A549 (cell line): ENCODE results near the gene GARS1. TPM values are rescaled to one million over a fixed set of nuclear protein-coding genes. Genes with fewer than 3 reads are reported as not detected.

Experiments
- ATAC-seq, 2 experiments: fragments of 200-7000 bp in 1 of 2; fragments of >200 bp in 1 of 2; cut with Nextera tagmentation in 1 of 2; cut with Tn5 transposase in 1 of 2; 3 replicates each; pipeline versions ENCODE4 v1.8.0 to v1.9.1; 2018 to 2020; ENCODE audit warnings: mild to moderate bottlenecking in 1 of 2, moderate library complexity in 1 of 2
- CTCF ChIA-PET: fragments of 300-600 bp; sonication (Branson Sonifier 250); formaldehyde crosslinking; extraction: SDS; loops from one replicate; lab custom pipeline; 2021; ENCODE audit warnings: antibody characterized with exemption, inconsistent platforms; lab: Yijun Ruan, JAX
- POLR2A ChIA-PET: fragments of 350-600 bp; formaldehyde crosslinking; extraction: SDS; loops from one replicate; lab custom pipeline; 2021; ENCODE audit warnings: antibody characterized with exemption, inconsistent platforms; lab: Yijun Ruan, JAX
- DNase-seq, 2 experiments: peaks; one replicate each; pipeline versions ENCODE4 v3.0.0 to v3.0.0-alpha.2; 2011 to 2016; ENCODE audit warnings: low read depth in 1 of 2, low spot score in 1 of 2
- FAIRE-seq: peaks from 2 replicates; lab custom pipeline; 2011; peaks lifted over from hg19 to GRCh38; lab: Jason Lieb, UNC
- H3K27ac ChIP-seq, 2 experiments: fragments of >200 bp; sonication (Bioruptor Twin); formaldehyde crosslinking; 3 replicates each; pipeline ENCODE4 v1.5.1; 2016 to 2017
- H3K4me1 ChIP-seq: fragments of >200 bp; sonication (Bioruptor Twin); formaldehyde crosslinking; 3 replicates; pipeline ENCODE4 v1.6.1; 2016
- H3K4me2 ChIP-seq: fragments of >200 bp; sonication (Bioruptor Twin); formaldehyde crosslinking; 3 replicates; pipeline ENCODE4 v1.6.1; 2016
- H3K4me3 ChIP-seq: fragments of >200 bp; sonication (Bioruptor Twin); formaldehyde crosslinking; 3 replicates; pipeline ENCODE4 v1.5.1; 2016
- H3K9me3 ChIP-seq: fragments of >200 bp; sonication (Bioruptor Twin); formaldehyde crosslinking; 3 replicates; pipeline ENCODE4 v1.6.1; 2016
- CTCF ChIP-seq: fragments of >200 bp; sonication (Bioruptor Twin); formaldehyde crosslinking; IDR thresholded peaks from 3 replicates; pipeline ENCODE4 v1.5.1; 2016
- E2F6 ChIP-seq: IDR thresholded peaks from 2 replicates; pipeline ENCODE4 v1.6.1; 2012; ENCODE audit warnings: low read depth, borderline replicate concordance
- FOSL2 ChIP-seq, 2 experiments: fragments of 450-650 bp in 1 of 2; fragments of >200 bp in 1 of 2; sonication (Bioruptor Twin) in 1 of 2; formaldehyde crosslinking; IDR thresholded peaks; 2 replicates each; pipeline versions ENCODE4 v1.5.0 to v1.6.1; 2016 to 2020; ENCODE audit warnings: mild to moderate bottlenecking in 1 of 2, moderate library complexity in 1 of 2
- FOXS1 ChIP-seq: fragments of 250-450 bp; sonication (Bioruptor Pico); IDR thresholded peaks from 2 replicates; pipeline ENCODE4 v1.5.0; 2020; ENCODE audit warnings: mild to moderate bottlenecking, moderate library complexity
- GATA3 ChIP-seq: IDR thresholded peaks from 2 replicates; pipeline ENCODE4 v1.6.1; 2012; ENCODE audit warnings: borderline replicate concordance
- HEYL ChIP-seq: fragments of 250-450 bp; sonication (Bioruptor Pico); IDR thresholded peaks from 2 replicates; pipeline ENCODE4 v1.8.0; 2021; ENCODE audit warnings: mild to moderate bottlenecking, moderate library complexity
- HOXA7 ChIP-seq: fragments of 250-450 bp; sonication (Bioruptor Pico); IDR thresholded peaks from 2 replicates; pipeline ENCODE4 v1.5.0; 2020; ENCODE audit warnings: mild to moderate bottlenecking, moderate library complexity
- HOXB13 ChIP-seq: fragments of 250-450 bp; sonication (Bioruptor Pico); IDR thresholded peaks from 2 replicates; pipeline ENCODE4 v1.5.0; 2020; ENCODE audit warnings: low read depth, mild to moderate bottlenecking, moderate library complexity
- KDM1A ChIP-seq: fragments of 200-600 bp; sonication (generic); IDR thresholded peaks from 2 replicates; pipeline ENCODE4 v1.6.1; 2016; ENCODE audit warnings: low read depth, mild to moderate bottlenecking
- MAZ ChIP-seq: fragments of 150-350 bp; IDR thresholded peaks from 2 replicates; pipeline ENCODE4 v1.6.1; 2014; ENCODE audit warnings: antibody characterized with exemption, low read depth, low read length, borderline replicate concordance
- MYC ChIP-seq: IDR thresholded peaks from 2 replicates; pipeline ENCODE4 v1.6.1; 2012; ENCODE audit warnings: mild to moderate bottlenecking, inconsistent platforms, low read length, improper control_type of control experiment, borderline replicate concordance
- NPAS2 ChIP-seq: fragments of 250-450 bp; sonication (Bioruptor Pico); IDR thresholded peaks from 2 replicates; pipeline ENCODE4 v1.8.0; 2022; ENCODE audit warnings: mild to moderate bottlenecking, moderate library complexity, borderline replicate concordance
- NR3C1 ChIP-seq: fragments of >200 bp; sonication (Bioruptor Twin); formaldehyde crosslinking; IDR thresholded peaks from 3 replicates; pipeline ENCODE4 v1.6.1; 2017
- POLR2A ChIP-seq: IDR thresholded peaks from 2 replicates; pipeline ENCODE4 v1.6.1; 2012; ENCODE audit warnings: mild to moderate bottlenecking, low read length
- RAD21 ChIP-seq, 2 experiments: fragments of >200 bp in 1 of 2; sonication (Bioruptor Twin) in 1 of 2; formaldehyde crosslinking in 1 of 2; IDR thresholded peaks in 1 of 2; conservative IDR thresholded peaks in 1 of 2; 2 replicates in 1 of 2; 3 replicates in 1 of 2; pipeline ENCODE4 v1.6.1; 2012 to 2018; ENCODE audit warnings: inconsistent platforms in 1 of 2
- SMC3 ChIP-seq: fragments of >200 bp; sonication (Bioruptor Twin); formaldehyde crosslinking; IDR thresholded peaks from 3 replicates; pipeline ENCODE4 v1.6.1; 2018; ENCODE audit warnings: inconsistent platforms
- ZC3H11A ChIP-seq: fragments of 450-650 bp; IDR thresholded peaks from 2 replicates; pipeline ENCODE4 v1.6.1; 2014; ENCODE audit warnings: antibody characterized with exemption, mild to moderate bottlenecking
- ZNF302 ChIP-seq: fragments of 250-450 bp; sonication (Bioruptor Pico); IDR thresholded peaks from 2 replicates; pipeline ENCODE4 v1.9.0; 2021; ENCODE audit warnings: inconsistent platforms, mild to moderate bottlenecking, moderate library complexity
- ZSCAN20 ChIP-seq: fragments of 250-450 bp; sonication (Bioruptor Pico); IDR thresholded peaks from 2 replicates; pipeline ENCODE4 v1.8.0; 2022; ENCODE audit warnings: mild to moderate bottlenecking, moderate library complexity
- WGBS: methylation state at CpG from one replicate; pipeline ENCODE4 v1.1.6; 2017; ENCODE audit errors: missing lambda C conversion rate; 5-methylcytosine and 5-hydroxymethylcytosine counted together
- polyA plus RNA-seq, 4 experiments: library from polyadenylated mRNA; depleted of rRNA in 3 of 4; stranded (reverse); fragments of >200 nt; fragmentation: RNase III in 1 of 4; extraction: RNeasy Plus Mini Kit Qiagen cat#74134 plus additional on column Dnase treatment in 1 of 4; gene quantifications; 2 replicates in 3 of 4; 3 replicates in 1 of 4; pipeline ENCODE4 v1.2.3, GENCODE V29; 2011 to 2017
- TF ChIP-seq, protein P1 (sequence below): fragments of 150-350 bp; IDR thresholded peaks from 2 replicates; pipeline ENCODE4 v1.6.1; 2014; ENCODE audit warnings: low read depth, mild to moderate bottlenecking, low read length
- TF ChIP-seq, protein P2 (sequence below): fragments of 250-450 bp; sonication (Bioruptor Pico); IDR thresholded peaks from 2 replicates; pipeline ENCODE4 v1.5.0; 2021; ENCODE audit warnings: mild to moderate bottlenecking, moderate library complexity, borderline replicate concordance
- TF ChIP-seq, protein P3 (sequence below): fragments of 200-600 bp; sonication (generic); IDR thresholded peaks from 2 replicates; pipeline ENCODE4 v1.6.1; 2016; ENCODE audit warnings: antibody characterized with exemption, mild to moderate bottlenecking, moderate library complexity

GARS1 gene
- polyA plus RNA-seq, 2 of the 4 experiments (the other 2 are of a cell fraction): 134 to 608 TPM

DNA sequence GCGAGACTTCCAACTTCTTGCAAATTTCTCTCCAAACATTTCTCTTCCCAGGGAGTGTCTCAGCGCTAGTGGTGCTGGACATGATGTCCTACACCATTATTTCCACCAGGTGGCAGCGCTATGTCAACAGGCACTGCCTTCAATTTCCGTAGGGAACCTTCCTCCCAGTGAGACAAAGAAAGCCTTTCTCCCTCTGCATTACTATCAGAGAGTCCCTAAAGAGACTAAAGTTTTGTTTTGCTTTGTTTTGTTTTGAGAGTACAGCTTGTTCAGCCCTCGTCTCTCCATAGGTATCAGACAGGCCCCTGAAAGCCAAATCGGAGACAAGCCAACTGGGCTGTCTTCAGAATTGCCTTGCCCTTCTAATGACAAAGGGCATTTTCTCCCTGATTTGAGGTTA, 45.8 kb upstream of the GARS1 start:
- POLR2A ChIA-PET: no interaction called here
- no peak for FAIRE-seq

DNA sequence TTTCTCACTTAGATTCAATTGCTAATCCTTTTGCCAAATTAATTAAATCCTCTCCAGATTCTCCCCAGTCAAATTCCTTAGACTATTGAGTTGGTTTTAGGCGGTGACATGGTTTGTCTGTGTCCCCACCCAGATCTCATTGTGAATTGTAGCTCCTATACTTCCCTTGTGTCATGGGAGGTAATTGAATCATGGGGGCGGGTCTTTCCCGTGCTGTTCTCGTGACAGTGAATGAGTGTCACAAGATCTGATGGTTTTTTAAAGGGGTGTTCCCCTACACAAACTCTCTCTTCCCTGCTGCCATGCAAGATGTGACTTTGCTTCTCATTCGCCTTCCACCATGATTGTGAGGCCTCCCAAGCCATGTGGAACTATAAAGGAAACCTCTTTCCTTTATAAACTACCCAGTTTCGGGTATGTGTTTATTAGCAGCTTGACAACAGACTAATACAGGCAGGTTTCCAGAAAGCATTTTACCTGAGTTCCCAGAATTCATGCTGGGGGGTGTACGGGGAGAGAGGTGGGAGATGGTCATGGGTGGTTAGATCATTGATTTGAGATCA, 44.7 kb upstream of the GARS1 start:
- Histone ChIP-seq H3K4me3 (no peak overlapping the region), H3K4me1 (peaks cover 9% of the 10 kb centered on the region; the same call in 2 of the 3 replicates), H3K27ac (no peak overlapping the region), H3K4me2 (no peak overlapping the region), H3K9me3 (no peaks in the 10 kb centered on the region)
- no peak for TF ChIP-seq MAZ
- TF ChIP-seq POLR2A: no peak
- TF ChIP-seq SMC3: no peak
- no peak for TF ChIP-seq KDM1A
- no peak for TF ChIP-seq GATA3
- no peak for TF ChIP-seq ZNF302 (CRISPR knock-in tag)
- TF ChIP-seq ZSCAN20 (CRISPR knock-in tag): no peak
- no peak for TF ChIP-seq HEYL (CRISPR knock-in tag)
- no peak for TF ChIP-seq NPAS2 (CRISPR knock-in tag)
- no peak for DNase-seq
- POLR2A ChIA-PET: no interaction called here
- 82% methylated on average over 7 of the region's 7 CpGs for WGBS
- no peak for ATAC-seq
- CTCF ChIA-PET: interaction anchor here (1.0 to 10.7 kb wide), 12 partner anchors 9 to 274 kb away, joined by 3 to 171 read pairs (median 4); partner anchors contain the start of gene NOD1
- FAIRE-seq: no peak

More for the DNA sequence above, 45.8 kb upstream of the GARS1 start:
- CTCF ChIA-PET: interaction anchor here (0.6 to 10.7 kb wide), 21 partner anchors 9 to 350 kb away, joined by 3 to 171 read pairs (median 3); partner anchors contain the start of gene NOD1
- no peak for TF ChIP-seq FOSL2 (IDR thresholded peaks at IDR 0.05)
- no peak for TF ChIP-seq FOSL2 (CRISPR knock-in tag; IDR thresholded peaks at IDR 0.05)
- no peak for TF ChIP-seq E2F6
- TF ChIP-seq CTCF: peak; percentile 73
- peak; percentile 59 for TF ChIP-seq SMC3
- TF ChIP-seq HOXB13 (CRISPR knock-in tag): no peak
- TF ChIP-seq FOXS1: no peak
- no peak for TF ChIP-seq ZNF302 (CRISPR knock-in tag)
- TF ChIP-seq RAD21 (conservative IDR thresholded peaks at IDR 0.05 in 1 of 2, IDR thresholded peaks at IDR 0.05 in 1 of 2): peak; percentile 47 to 57
- TF ChIP-seq, protein P1, sequence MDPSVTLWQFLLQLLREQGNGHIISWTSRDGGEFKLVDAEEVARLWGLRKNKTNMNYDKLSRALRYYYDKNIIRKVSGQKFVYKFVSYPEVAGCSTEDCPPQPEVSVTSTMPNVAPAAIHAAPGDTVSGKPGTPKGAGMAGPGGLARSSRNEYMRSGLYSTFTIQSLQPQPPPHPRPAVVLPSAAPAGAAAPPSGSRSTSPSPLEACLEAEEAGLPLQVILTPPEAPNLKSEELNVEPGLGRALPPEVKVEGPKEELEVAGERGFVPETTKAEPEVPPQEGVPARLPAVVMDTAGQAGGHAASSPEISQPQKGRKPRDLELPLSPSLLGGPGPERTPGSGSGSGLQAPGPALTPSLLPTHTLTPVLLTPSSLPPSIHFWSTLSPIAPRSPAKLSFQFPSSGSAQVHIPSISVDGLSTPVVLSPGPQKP: no peak
- ATAC-seq (peak; percentile 94 to 97), DNase-seq (peak; percentile 69 to 79)
- H3K9me3 ChIP-seq: no peaks in the 10 kb centered on the region
- H3K4me3 ChIP-seq: no peak overlapping the region
- H3K4me1 ChIP-seq: peaks cover 9% of the 10 kb centered on the region; the same call in 2 of the 3 replicates
- H3K4me2 ChIP-seq: no peak overlapping the region
- no peak overlapping the region for H3K27ac ChIP-seq
- WGBS: 17% methylated on average over 6 of the region's 6 CpGs

GRCh38 chr7:30552330-30552729, 42.3 kb upstream of the GARS1 start:
- FAIRE-seq (no peak), ATAC-seq (no peak), DNase-seq (no peak)
- POLR2A ChIA-PET: no interaction called here
- 59% methylated on average over 1 of the region's 1 CpG for WGBS
- Histone ChIP-seq H3K9me3 (no peaks in the 10 kb centered on the region), H3K4me3 (no peak overlapping the region), H3K4me2 (no peak overlapping the region), H3K4me1 (peaks cover 9% of the 10 kb centered on the region; the same call in 2 of the 3 replicates), H3K27ac (no peak overlapping the region)
- CTCF ChIA-PET: interaction anchor here (0.6 to 10.7 kb wide), 3 partner anchors 11 to 275 kb away, joined by 3 to 171 read pairs (median 5); no protein-coding TSS in a partner anchor
- TF ChIP-seq, protein P2, sequence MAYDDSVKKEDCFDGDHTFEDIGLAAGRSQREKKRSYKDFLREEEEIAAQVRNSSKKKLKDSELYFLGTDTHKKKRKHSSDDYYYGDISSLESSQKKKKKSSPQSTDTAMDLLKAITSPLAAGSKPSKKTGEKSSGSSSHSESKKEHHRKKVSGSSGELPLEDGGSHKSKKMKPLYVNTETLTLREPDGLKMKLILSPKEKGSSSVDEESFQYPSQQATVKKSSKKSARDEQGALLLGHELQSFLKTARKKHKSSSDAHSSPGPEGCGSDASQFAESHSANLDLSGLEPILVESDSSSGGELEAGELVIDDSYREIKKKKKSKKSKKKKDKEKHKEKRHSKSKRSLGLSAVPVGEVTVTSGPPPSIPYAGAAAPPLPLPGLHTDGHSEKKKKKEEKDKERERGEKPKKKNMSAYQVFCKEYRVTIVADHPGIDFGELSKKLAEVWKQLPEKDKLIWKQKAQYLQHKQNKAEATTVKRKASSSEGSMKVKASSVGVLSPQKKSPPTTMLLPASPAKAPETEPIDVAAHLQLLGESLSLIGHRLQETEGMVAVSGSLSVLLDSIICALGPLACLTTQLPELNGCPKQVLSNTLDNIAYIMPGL (CRISPR knock-in tag): no peak
- TF ChIP-seq FOXS1 (no peak), HOXA7 (CRISPR knock-in tag) (no peak), HEYL (CRISPR knock-in tag) (no peak), MYC (no peak), NR3C1 (no peak), ZC3H11A (no peak)
- TF ChIP-seq, protein P3, sequence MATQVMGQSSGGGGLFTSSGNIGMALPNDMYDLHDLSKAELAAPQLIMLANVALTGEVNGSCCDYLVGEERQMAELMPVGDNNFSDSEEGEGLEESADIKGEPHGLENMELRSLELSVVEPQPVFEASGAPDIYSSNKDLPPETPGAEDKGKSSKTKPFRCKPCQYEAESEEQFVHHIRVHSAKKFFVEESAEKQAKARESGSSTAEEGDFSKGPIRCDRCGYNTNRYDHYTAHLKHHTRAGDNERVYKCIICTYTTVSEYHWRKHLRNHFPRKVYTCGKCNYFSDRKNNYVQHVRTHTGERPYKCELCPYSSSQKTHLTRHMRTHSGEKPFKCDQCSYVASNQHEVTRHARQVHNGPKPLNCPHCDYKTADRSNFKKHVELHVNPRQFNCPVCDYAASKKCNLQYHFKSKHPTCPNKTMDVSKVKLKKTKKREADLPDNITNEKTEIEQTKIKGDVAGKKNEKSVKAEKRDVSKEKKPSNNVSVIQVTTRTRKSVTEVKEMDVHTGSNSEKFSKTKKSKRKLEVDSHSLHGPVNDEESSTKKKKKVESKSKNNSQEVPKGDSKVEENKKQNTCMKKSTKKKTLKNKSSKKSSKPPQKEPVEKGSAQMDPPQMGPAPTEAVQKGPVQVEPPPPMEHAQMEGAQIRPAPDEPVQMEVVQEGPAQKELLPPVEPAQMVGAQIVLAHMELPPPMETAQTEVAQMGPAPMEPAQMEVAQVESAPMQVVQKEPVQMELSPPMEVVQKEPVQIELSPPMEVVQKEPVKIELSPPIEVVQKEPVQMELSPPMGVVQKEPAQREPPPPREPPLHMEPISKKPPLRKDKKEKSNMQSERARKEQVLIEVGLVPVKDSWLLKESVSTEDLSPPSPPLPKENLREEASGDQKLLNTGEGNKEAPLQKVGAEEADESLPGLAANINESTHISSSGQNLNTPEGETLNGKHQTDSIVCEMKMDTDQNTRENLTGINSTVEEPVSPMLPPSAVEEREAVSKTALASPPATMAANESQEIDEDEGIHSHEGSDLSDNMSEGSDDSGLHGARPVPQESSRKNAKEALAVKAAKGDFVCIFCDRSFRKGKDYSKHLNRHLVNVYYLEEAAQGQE: no peak
